Adrenal gland (tissue), 5 donors: ENCODE measurements around the gene FBXW12.

Experiments
- CTCF ChIP-seq, 6 experiments: fragments of 450-650 bp in 4 of 6; fragments of 200-600 bp in 2 of 6; sonication (generic) in 1 of 6; IDR thresholded peaks; 1 replicate in 5 of 6; 2 replicates in 1 of 6; pipeline versions ENCODE4 v1.5.1 to v1.8.0; 2016 to 2021; ENCODE audit warnings: antibody characterized with exemption in 6 of 6, mild to moderate bottlenecking in 2 of 6, moderate library complexity in 1 of 6
- POLR2A ChIP-seq, 2 donors: fragments of 450-650 bp; IDR thresholded peaks; one replicate each; pipeline ENCODE4 v1.6.1; 2017; ENCODE audit warnings: antibody characterized with exemption in 2 of 2, mild to moderate bottlenecking in 2 of 2, moderate library complexity in 1 of 2
- donor health status: DM: no; HTN: no; CAD: no.

- TF ChIP-seq CTCF (IDR thresholded peaks at IDR 0.05) (no peak), POLR2A (IDR thresholded peaks at IDR 0.05) (no peak)
These were observed 50.3 kb downstream of the FBXW12 start for GRCh38 chr3:48422272-48422671.
